Embryonic facial prominence (tissue), 1 donor: ENCODE measurements around the gene AGAP1.

Experiments used
- DNase-seq: peaks from one replicate; pipeline ENCODE4 v3.0.0-alpha.2; 2016; ENCODE audit errors: extremely low spot score

Gene AGAP1

DNA sequence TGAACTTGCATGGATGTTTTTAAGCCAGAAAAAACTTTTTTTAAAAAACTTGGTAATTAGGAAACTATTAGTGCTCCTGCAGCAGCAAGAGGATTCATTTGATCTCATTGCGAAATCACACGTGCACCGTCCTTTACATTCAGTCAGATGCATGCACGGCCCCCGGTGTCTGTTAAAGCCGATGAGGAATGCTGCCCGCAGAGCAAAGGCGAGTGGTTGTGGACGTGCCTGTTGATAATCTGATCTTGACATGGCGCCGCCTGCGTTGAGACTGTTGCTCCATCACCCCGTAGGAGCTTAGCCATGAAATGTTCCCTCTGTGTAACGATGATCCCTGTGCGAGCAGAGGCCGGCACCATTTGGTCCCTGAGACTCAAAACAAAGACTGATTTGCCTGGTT, 374.4 kb downstream of the AGAP1 start:
- DNase-seq = no peak

DNA sequence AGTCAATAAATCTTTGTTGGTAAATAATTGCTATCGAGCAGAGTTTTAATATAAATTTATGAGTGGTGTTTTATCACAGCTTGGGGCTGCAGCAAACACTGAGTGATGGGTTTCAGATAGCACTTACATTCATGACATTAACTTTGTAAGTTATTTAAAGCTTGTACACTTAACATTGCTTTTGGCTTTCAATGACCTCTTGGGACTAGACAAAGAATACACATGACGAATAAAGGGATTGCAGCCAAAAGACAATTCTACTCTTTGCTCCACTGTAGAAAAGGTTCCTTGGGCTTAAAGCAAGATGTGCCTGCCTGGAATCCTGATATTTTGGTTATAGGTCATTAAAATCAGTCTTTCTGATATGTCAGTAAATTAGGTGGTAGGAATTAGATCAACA, 374.8 kb downstream of the AGAP1 start:
- no peak for DNase-seq

DNA sequence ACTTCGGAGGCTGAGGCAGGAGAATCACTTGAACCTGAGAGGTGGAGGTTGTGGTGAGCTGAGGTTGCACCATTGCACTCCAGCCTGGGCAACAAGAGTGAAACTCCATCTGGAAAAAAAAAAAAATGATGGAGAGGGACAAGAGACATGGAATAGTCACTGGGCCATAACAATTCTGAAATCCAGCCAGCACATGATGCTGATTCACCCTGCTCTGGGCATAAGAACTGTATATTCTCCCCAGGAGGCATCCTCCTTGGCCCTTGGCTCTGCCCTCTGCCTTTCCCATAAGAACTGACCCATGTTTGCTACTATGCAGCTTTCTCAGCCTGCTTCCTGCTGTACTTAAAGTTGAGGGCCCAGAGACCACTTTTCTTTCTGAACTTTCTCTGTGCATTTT, 376.7 kb downstream of the AGAP1 start:
- no peak for DNase-seq

DNA sequence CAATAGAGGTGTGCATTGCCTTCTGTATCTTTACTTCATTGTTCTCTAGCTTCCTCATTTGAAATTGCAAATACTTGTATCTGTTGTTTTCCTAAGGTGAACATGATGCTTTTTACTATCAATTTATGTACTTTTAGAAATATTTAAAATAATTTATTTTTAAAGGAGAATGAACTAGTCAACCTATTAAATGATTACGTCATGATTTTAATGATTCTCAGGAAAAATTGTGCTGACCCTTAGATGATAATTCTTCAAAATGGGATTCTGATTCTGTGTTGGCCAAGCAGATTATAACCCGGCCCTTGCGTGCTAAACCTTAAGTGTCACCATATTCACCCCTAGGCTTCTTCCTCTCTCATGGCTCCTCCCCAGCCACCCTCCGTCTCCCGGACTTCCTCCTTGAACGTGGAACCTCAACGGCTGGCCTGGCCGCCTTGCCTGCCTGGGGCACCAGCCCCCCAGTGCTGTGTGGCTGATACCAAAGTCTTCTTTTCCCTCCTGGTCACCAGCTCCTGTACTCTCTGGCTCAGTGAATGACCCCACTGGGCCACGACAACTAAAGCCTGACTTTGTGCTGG, 382.3 kb downstream of the AGAP1 start:
- DNase-seq = no peak

DNA sequence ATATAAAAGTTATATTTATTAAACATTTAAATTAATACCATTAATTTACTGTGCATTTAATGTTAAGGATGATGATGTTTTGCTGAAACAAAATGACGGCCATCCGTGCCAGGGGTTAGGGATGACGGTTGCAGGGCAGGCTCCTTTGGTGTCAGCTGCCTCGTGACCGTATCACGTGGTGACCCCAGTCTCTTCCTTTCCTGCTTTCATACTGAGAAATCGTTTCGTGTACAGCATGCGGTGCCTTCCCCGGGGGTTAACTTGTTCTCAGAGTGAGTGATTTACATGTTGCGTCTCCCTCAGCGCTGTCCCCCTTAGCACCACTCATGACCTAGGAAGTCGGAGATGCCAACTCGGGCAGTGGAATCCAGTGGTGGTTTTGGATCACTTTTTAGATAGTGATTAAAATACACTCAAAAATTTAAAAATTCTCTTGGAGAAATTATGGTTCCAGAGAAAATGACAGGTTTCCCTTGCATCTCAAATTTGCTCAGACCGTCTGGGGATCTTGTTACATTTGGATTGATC, 383.5 kb downstream of the AGAP1 start:
- no peak for DNase-seq

DNA sequence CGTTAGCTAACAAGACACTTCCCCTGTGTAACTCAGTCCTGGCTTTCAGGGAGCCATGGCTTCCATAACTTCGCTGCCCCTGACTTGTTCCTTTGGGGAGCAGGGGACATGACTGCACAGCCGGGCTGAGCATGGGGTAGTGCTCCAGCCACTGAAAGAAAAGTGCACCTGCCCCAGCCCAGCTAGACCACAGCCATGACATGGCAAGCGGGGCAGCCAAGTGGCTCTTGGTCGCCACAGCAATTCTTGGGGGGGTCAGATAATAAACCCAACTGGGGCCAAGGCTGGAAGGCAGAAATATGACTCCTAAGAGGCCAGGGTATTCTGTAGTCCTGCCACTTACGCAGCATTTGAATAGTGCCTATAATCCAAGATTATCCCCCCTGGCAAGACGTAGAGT, 385.3 kb downstream of the AGAP1 start:
- no peak for DNase-seq

DNA sequence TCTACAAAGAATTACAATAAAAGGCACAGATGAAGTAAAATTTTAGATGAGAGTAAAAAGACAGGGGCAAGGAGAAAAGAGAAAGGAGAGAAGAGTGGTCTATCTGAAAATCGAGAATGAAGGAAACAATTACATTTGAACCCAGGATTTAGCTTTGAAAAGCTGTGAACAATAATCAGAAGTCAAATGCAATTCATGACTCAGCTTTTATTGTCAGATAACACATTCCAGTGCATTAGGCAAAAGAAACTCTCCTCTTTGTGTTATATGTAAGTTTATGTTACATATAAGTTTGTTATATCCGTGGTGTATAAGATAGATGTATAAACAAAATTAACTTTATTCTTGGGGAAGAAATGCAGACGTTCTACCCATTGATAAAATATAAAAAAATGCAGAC, 389.8 kb downstream of the AGAP1 start:
- DNase-seq = no peak

DNA sequence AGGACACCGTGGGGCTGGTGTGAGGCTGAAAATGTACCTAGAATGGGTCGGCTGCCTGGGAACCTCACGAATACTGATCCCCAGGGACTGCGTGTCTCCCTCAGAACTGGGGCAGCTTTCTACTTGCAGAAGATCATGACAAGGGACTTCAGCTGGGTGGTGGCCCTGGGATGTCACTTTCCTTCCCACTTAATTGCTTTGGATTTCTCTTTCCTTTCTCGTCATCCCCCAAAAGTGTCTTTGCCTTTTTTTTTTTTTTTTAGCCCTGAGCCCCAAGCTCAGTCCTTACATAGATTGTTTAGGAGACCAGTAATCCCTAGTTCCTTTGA, 395.4 kb downstream of the AGAP1 start:
- no peak for DNase-seq

DNA sequence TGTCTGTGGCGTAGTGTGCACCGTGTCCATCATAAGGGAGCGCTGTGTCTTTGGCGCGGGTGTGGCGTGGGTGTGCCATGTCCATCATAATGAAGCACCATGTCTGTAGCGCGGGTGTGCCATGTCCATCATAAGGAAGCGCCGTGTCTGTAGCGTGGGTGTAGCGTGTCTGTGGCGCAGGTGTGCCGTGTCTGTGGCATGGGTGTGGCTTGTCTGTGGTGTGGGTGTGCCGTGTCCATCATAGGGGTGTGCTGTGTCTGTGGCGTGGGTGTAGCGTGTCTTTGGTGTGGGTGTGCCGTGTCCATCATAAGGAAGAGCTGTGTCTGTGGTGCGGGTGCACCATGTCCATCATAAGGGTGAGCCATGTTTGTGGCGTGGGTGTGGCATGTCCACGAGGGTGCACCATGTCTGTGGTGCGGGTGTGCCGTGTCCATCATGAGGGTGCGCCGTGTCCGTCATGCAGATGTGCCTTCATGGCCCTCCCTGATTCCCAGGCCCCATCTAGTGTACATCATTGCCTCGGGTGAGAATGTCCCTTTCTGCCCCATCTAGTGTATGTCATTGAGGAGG, 399.4 kb downstream of the AGAP1 start:
- DNase-seq = no peak

DNA sequence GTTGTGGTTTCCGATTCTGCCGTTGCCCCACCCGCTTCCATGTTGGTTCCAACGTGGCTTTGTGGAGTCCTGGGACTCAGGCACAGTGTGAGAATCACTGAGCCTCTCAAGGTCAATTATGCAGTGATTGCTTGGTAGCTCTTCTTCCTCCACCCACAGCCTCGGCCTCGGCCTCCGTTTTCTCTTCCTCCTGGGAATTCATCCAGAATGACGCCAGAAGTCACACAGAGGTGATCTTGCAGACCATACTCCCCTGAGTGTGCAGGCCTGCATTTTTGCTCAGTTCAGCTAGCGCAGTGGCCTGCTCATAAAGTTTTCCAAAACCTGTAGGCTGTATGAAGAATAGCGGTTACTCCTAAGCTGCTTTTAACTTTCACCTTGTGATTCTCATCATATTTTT, 401.0 kb downstream of the AGAP1 start:
- DNase-seq = no peak

DNA sequence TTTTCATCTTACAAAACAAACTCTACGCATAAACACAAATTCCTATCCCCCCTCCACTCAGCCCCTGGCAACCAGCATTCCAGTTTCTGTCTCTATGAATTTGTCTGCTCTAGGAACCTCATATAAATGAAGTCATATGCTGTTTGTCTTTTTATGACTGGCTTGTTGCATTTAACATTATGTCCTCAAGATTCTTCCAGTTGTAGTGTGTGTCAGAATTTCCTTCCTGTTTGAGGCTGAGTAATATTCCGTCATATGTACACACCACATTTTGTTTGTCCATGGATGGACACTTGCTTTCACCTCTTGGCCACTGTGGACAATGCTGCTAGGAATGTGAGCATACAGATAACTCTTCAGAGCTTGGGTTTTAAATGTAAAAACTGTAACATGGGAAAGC, 402.2 kb downstream of the AGAP1 start:
- DNase-seq = no peak

DNA sequence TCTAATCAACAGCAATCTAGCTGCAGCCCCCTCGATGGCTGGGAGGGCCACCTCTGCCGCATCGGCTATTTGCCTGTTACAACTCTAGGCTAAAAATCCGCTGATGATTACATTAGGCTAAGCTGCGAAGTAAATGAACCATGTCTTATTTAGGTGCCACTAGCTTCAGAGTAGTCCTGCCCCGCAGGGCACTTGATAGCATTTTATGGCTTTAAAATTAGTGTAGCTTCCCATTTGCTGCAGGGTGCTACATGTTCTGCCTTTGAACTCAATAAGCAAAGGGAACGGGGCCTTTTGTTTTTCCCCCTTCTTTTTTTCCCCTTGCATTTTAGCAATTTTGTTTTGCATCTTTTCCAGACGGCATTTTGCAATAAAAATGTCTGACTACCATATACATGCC, 404.1 kb downstream of the AGAP1 start:
- DNase-seq = no peak

DNA sequence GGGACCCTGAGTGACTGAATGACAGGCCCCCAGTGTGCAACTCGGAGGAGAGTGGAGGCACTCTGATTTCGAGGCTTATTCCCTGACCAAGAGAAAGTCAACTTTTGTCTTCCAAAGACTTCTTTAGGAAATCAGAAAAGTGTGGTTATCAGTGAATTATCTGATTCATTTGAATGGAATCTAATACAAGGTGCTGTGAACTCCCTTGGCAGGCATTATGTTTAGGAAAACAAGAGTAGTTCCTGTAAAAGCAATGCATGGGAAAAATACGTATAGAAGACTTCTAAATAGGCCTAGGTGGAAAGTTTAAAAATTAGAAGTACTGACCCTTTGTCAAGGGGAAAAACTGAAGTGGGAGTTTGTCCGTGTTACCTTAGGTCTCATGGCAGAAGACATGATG, 404.9 kb downstream of the AGAP1 start:
- DNase-seq = no peak

DNA sequence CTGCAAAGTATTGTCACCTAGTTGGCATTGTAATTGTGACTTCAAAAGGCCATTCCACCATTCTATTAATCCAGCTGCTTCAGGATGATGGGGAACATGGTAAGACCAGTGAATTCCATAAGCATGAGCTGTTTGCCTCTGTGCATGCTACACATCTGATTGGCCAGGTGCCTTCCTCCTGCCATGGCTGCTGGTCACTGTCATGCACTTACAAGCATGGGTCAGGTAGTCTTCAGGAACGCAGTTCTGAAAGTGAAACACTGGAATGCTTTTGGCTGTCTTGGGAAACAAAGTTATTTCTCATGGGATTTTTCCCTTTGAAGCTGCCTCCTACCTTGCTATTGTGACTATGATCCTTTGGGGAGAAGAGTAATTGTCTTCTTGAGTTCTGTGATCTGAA, 406.8 kb downstream of the AGAP1 start:
- no peak for DNase-seq

DNA sequence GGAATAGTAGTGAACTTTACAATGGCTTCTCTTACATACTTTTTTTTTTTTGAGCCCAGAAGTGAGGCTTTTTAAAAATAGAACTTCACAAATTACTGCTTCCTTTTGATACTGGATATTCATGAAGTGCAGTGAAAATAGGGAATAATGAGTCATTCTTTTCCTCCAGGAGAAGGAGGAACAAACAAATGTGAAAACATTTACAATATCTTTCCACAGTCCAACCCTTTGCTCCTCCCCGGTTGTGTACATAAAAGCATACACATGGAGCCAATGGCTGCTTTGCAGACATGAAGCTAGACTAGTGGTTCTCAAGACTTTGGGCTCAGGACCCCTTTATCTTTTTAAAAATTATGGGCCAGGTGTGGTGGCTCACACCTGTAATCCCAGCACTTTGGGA, 407.4 kb downstream of the AGAP1 start:
- no peak for DNase-seq

DNA sequence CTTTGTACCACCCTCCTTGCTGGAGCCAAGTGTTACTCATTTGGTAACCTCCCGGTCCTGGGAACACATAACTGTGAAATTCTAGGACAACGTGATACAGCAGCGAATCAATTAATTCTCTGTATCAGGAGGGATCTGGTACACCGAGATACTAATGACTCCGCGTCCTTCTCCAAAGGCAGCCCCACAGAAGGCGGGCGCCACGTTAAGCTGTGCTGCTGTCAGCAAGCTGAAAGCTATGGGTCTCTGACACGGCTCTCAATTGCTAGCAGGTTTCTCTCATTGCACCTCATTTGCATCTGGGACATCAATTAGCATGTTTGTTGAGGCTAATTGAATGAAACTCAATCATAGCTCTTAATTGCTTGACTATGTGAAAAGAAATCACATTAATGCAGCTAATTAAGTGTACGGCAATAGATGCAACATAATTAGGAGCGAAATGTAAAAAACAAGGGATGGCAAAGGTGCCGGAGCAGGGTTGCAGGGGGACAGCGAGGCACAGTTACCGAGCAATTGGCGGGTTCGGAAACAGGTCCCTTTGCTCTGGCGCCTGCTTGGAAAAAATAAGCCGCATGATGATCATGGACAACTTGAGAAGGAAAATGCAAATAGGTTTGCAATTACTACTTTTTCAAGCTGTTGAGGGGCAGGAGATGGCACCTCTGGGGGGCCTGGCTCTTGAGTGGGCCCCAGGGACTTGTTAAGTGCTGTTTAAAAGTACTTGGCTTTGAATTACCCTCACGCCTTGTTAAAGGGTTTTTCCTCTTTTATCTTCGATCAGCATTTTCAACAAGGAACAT, 410.1 kb downstream of the AGAP1 start:
- DNase-seq = no peak

DNA sequence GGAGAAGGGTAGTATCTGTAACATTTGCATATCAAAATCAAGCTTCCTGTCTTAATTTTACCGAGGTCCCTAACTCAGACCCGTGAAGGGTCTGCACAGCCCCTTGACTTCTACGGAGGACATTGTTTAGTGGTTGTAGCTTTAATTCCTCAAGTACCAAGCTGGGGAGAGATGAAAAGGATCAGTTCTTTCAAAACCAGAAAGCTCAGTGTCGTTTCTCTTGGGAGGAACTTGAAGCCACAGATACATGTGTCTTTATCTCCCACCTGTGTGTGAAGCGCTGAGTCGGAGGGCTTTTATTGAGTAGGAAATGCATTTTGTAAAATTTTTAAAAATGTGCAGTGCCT, 410.7 kb downstream of the AGAP1 start:
- DNase-seq = no peak

DNA sequence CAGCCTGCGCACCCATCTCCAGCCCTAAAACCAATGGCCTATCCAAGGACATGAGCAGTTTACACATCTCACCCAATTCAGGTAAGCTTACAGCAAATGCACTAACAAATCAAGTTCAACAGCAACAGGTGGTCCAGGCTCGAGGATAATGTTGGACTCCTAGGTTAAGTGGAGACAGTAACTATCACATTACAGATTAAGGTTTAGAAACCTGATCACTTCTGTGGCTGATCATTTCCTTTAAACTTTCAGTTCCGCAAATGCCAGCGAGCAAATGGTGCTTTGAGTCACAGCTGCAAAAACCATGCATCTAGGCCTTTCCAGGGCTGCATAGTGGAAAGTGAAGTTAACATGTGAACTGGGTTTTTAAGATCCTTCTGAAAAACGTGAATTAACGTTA, 415.0 kb downstream of the AGAP1 start:
- DNase-seq = no peak

DNA sequence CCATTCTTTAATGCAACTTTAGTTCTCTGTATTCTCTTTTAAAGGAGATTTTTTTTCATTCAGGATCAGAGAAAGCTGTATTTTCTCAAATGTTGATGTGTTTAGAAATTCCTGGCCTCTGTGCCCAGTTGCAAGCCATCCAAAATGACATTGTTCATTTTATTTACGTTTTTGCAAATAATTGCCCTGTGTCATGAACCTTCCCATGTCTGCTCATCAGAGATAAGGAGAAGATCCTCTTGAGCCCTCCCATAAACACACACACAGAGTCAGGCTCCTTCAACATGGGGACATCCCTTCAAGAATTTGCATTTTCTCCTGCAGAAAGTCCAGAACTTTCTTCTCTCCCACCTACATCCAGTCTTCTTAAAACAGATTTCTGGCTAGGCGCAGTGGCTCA, 415.5 kb downstream of the AGAP1 start:
- DNase-seq = no peak

DNA sequence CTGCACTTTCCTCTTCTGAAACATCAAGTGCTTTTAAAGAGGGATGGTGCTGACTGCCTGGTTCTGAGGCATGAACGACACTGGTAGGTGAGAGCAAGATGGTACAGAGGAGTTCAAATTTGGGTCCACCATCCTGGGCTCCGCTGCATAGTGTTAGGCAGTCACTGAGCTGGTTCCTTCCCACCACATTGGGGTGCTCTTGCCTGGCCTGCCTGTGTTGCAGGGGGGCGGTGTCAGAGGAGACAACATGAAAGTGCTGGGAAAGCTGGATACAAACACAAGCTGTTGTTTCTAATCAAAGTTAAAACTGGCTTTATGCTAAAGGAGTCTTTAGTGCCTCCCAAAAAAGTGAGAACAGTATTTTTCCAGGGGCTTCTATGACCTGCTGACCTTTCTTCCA, 416.2 kb downstream of the AGAP1 start:
- DNase-seq = no peak

DNA sequence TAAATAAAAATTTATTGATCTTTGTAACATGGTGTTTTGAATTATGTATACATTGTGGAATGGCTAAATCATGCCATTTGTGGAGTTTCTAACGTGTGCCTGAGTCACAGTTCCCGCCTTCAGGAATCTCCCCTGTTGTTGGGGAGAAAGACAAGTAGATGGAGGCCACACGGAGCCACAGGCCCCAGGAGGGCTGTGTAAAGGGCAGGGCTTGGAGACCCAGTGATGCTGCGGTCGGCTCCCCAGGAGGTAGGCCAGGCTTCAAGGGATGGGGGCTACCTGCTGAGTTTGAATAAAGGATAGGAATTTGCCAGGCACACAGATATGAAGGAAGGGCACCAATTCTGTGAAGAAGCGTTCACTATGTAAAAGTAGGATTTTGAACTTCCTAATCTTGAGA, 417.3 kb downstream of the AGAP1 start:
- no peak for DNase-seq

DNA sequence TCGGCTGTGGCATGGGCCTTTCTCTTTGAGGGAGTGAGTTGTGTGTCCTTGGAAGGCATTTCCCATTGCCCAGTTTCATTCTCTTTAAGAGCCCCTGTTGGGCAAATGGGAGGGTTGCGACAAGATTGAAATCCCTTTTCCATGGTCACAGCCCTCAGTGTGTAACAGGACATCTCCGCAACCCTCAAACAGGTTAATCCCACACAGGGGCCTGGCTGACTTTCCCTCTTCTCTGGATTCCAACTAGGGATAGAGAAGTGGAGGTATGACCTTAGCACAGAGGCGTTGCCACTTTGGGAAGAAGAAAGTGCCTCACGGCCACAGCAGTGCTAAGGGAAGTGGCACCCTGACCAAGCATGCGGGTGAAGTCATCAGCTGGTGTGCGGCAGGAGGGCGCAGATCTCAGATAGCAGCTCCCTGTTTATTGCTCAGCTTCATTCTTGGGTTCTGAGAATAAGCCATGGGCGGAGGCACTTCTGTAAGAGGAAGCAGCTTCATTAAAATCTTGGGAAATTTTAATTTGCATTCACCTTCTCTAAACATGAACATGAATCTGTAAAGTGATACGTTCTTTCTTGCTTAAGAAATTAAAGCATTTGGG, 417.9 kb downstream of the AGAP1 start:
- DNase-seq = no peak

DNA sequence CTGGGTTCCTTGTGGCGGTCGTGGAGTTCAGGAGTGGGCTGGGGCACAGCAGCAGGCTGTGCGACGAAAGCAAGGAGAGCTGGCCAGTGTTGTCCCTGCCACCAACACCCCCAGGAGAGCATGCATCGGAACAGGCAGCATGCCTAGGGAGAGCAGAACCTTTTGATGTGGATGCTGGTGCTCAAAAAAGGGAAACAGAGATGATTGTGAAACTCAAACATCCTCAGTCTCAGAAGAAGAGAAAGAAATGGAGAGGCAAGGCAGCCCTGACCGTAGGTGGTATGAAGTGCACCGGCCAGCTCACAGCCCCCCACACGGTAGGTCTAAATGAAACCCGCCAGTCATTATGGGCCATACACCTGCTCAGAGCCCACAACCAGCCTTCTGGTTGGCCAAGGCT, 420.9 kb downstream of the AGAP1 start:
- no peak for DNase-seq
